EL (cell line): Measurements from ENCODE around the gene AHCYL2.
"Not testable (repeated sequence)": the region's sequence is repeated elsewhere in the genome, so short reads cannot be mapped to it uniquely, and the experiment has no call there.

ENCODE experiments used
- DNase-seq: peaks from one replicate; pipeline ENCODE4 v3.0.0-alpha.2; 2016

The AHCYL2 gene

DNA sequence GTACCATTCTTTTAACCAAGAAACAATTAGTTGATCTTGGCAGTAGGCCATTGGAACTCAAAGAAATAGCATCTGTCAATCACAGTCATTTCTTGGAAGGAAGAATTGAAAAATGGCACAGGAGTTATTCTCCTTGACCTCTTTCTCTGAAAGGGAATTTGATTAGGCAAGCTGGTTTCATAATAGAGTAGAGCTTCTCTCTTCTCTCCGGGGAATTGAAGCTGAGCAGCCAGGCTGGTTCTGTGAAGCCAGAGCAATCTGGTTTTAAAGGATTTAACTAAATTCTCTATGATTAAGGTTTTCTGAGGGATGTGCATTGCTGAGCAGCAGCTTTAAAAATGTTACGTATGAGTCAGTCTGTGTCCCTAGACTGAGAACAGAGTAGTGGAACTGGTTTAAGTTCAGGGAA lies 70.2 kb downstream of the AHCYL2 start:
- peak; percentile 3 for DNase-seq

DNA sequence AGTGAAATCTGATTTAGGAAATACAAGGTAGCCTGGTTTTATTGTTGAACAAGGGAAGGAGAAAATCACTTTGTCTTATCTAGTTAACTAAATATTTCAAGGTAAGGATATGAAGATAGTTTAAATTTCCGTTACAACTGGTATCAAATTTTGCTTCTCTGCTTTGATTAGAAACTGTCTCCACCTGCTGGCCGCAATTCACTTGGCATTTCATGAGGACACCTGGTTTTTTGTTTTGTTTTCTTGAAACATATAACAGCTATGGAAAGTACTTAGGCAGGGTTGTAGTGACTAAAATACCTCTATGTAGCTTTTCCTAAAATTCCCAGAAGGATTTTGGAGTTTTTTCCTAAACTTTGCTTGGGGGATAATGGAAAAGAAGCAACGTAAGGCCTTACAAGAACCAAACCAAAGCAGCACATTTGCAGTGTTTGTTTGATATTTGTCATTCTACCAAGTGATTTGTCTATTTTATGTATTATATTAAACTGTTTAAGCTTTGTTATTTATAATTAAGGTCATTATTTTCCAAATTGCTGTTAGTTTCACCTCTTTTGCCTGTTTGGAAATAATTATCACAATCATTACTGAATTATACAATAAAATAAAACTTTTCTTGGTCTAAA lies 73.6 kb downstream of the AHCYL2 start:
- DNase-seq: peak; percentile 22

DNA sequence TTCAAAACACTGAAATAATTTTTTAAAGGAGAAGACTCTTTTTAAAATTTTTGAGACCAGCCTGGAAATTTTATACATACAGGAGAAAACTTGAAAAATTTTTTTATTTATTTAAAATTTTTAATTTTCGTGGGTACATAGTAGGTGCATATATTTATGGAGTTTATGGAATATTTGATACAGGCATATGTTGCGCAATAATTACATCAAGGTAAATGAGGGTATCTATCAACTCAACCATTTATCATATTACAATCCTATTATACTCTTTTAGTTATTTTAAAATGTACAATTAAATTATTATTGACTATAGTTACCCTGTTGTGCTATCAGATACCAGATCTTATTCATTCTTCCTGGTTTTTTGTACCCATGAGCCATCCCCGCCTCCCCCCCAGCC lies 75.1 kb downstream of the AHCYL2 start:
- DNase-seq: no peak

DNA sequence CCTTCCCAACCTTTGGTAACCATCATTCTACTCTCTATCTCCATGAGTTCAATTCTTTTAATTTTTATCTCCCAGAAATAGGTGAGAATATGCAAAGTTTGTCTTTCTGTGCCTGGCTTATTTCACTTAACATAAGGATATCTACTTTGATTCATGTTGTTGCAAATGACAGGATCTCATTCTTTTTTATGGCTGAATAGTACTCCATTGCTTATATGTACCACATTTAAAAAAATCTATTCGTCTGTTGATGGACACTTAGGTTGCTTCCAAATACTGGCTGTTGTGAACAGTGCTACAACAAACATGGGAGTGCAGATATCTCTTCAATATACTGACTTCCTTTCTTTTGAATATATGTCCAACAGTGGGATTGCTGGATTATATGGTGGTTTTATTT lies 75.5 kb downstream of the AHCYL2 start:
- not testable (repeated sequence) for DNase-seq

DNA sequence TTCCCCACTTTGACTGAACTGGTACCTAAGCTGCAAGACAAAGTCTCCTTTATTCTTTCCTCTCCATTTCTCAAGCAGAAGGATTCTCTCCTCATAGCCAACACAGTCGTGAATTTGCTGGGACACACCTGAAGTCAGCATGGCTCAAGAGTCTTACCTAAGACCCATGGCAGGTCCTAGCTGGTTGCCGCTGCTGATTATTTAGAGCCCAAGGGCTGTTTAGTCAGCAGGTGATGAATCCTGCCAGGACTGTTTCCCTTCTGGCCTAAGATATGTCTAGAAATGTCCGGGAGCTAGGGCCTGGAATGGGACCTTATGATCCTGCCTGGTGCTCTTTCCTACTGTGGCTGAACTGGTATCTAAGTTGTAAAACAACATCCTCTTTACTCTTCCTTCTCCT lies 82.8 kb downstream of the AHCYL2 start:
- no peak for DNase-seq

DNA sequence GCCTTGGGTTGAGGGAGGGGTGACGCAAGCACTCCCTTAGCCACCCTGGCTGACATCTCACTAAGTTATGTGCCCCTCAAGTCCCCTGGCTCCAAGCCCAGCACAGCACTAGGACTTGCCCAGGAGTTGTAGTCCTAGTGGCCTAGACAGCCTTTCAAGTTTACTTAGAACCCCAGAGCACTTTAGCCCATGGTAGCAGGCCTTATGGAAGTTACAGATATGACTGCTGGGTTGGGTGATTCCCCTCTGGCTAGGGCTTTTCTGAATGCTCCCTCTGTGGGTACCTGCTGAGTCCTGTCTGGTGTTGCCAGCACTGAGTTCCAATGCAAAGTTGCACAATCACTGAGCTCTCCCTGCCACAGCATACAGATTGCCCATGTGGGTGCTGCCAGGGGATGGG lies 83.2 kb downstream of the AHCYL2 start:
- peak; percentile 59 for DNase-seq

DNA sequence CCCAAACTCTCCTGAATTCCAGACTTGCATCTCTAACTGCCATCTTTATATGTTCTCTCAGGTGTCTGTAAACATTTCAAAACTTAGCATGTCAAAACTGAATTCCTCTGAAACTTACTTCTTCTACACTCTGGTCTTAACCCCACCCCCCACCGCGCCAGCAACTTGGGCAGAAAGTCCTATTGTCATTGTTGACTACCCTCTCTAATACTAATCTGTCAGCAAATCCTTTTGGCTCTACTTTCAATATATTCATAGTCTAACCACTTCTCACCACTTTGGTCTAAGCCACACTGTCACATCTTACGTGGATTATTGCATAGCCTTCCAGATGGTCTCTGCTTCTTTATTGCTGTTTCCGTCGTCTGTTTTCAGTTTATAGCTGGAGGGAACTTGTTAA lies 86.6 kb downstream of the AHCYL2 start:
- no peak for DNase-seq

DNA sequence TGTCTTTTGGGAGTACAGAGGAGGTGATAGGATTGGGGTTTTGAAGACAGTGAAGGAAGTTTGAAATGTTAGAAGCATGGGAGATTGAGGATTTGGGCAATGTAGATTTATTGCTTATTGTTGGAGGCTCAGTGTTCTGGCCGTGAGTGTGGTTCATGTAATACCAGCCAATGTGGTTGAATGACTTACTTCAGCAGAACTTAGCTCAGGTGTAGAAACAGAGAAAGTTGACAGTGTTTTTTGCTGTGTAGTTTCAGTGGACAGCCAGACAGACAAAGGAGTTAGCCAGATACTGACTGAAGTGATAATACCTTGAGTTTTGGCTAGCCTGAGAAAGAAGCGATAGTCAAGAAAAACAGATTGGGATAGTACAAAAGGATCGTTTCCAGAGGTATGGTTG lies 88.5 kb downstream of the AHCYL2 start:
- no peak for DNase-seq

DNA sequence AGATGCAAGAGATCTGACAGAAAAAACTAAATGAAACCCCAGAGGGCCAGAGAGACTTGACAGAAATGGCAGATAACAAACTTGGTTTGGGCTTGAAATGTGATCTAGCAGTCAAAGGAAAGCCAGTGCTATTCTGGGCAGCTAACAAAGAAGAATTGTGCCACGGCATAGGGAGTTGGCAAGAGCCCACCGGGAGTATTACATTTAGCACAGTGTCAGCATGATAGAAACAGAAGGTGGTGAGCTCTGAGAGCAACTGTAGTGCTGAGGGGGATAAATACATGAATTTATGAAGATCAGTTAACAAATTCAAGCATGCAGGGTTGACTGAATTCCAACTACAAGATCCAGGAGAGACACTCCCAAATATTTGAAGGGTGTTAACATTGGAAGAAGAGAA lies 91.1 kb downstream of the AHCYL2 start:
- DNase-seq: no peak

DNA sequence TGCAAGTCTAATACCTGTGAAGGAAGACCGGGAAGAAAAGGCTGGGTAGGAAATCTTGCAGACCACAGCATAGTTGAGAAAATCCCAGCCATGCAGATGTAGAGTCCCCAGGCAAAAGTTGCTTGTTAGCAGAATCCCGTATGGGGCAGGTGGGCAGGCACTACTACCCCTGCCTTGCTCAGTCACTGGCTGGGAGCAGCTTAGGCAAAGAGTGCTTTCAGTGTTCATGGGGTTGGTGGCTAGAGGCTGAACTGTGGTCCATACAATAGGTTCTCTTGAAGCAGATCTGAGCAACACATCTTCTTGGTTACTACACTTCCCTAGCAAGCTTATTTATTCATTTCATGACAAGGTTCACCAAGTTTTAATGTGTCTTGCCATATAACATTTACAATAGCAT lies 92.6 kb downstream of the AHCYL2 start:
- no peak for DNase-seq

DNA sequence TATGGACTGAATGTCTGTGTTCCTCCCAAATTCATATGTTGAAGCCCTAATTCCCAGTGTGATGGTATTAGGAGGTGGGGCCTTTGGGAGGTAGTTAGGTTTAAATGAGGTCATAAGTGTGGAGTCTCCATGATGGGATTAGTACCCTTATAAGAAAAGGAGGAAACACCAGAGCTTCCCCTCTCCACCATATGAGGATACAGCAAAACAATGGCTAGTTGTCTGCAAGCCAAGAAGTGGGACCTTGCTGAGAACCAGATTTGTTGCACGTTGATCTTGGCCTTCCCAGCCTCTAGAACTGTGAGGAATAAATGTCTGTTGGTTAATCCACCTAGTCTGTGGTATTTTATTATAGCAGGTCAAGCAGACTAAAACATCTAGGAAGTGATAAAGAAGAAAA lies 102.2 kb downstream of the AHCYL2 start:
- DNase-seq: no peak

DNA sequence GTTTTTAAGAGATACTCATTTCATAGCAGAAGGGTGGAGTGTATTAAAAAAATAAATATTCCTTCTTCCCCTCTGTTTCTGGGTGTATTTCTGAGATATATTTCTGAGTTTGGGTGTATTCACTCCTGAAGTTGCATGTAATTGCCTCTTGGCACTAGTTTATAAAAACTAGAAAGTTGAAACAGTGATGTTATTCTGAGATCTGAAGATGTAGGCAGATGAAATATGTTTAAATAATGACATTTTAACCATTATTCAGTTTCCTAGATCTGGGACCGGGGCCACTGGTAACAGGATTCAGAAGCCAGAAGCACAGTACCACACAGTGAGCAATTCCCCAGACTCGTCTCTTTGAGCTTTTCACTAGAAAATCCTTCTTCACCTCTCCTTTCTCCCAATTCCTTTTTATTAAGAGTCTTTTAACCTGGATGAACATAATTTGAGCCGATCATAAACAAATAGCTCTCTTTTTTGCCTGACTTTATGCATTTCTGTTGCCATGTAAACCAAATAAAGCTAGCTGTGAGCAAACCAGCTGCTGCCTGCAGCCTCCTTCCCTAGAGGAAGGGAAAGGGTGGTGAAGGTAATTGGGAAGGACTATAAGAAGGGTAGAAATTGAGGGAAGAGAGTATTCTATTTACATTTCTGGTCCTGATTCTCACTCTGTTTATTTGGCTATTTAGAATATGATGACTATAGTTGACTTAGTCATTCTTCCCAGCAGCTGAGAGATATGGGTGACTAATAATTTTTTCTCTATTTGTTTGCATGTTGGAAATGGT lies 107.6 kb downstream of the AHCYL2 start:
- peak; percentile 62 for DNase-seq

DNA sequence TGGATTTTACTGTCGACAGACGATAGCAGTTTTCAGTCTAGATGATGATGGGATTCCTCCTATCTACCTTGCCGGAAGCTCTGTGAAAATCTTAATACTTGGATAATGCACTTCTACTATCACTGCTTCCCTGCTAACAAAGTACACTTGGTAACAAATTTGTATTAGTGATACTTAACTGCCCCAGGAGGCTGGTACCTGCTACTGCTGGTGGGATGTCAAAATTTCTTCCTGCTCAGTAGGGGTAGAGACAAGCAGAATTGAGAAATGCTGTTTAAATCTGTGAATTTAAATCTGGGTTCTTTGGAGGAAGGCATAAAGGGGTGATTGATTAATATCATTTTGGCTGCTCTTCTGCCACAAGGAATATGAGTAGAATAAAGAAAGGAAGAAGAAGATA lies 109.6 kb downstream of the AHCYL2 start:
- DNase-seq: no peak

DNA sequence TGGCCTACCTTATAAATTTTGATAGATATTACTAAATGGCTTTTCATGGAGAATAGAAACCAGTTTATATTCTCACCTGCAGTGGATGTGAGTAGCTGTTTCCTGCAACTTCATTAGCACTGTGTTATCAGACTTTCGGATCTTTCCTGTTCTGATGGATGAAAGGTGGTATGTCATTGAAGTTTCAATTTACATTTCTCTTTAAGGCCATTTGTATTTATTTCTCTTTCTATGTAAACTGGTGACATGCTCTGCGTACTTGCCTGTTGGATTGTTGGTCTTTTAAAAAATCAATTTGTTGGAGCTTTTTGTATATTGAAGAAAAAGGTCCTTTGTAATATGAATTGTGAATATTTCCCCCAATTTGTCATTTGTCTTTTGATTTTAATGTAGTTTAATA lies 113.6 kb downstream of the AHCYL2 start:
- DNase-seq: no peak

DNA sequence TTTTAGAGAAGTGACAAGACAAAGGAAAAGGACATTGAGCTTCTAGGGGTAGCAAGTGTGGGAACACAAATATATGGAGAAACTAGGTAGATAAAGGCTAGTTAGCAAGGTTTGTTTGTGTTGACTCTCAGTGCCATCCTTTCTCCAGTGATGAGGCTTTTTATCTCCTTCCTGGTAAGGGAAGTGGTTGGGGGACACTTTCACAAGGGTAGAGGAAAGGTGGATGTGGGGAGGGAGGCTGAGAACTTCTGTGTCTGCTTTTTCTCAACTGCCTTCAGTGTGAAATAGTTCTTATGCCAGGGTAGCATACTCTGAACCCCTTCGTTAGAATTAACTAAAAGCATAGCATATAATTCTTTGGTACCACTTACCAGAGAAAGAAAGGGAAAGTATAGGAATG lies 116.4 kb downstream of the AHCYL2 start:
- no peak for DNase-seq

DNA sequence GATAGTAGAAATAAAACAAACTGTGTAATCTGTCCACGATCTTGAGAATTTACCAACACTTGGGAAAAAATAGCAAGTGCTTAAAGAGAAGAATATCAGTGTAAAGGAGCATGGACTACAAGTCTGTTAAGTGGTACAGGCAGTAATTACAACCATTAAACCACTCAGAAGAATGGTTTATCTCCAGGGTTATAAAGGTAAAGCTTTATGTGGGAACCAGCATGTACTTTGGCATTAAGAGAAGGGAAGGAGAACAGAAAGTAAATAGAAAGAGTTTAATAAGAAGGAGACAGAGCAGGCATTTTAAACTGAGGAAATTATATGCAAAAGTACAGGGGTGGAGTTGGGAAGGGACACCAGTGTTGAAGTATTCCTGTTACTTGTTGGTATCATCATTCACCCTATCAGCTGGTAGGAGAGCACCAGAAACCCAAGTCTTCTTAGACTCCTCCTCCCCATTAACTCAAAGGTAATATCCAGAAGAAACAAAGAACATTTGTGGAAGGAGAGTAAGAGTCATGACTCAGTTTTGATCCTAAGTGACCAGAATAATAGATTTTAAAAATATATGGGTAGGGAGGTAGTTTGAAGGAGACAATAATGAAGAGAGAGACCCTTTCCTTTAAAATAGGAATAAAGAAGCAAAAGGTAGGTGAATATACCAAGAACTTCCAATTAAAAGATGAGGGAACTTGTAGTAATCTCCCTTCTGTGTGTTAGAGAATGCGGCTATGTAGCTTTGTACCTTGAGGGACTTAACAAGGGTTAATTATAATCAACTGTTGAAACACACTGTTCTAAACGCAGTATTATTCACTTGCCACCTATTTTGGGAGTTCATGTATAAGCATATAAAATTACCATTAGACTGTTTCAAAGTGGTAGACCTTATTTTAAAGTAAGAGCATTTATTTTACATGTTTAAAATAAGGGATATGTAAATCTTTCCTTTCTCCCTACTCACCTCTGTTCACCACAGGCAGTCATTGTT lies 117.3 kb downstream of the AHCYL2 start:
- no peak for DNase-seq

DNA sequence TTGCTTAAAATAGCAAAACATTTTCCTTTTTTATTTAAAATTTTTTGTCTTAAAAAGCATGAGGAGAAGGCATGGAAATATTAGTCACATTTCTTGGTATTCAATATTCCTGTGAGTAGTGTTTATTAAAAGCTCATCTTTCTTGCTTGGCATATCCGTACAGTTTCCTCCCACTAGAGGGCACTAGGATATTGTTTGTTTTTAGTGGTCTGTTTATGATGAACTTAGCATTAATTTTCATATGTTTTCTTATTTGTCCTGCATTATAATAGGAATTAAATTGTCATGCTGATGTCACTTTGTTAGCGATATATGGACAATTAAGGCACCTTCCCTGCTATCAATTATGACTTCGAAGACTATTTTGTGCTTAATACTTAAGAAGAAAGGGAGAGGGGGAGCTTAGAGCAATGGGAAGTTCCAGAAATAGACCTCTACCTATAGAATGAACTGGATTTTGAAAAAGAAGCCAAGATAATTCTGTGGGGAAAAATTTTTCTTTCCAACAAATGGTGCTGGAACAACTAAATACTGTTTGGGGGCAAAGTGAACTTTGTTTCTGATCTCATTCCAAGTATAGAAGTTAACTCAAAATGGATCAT lies 118.4 kb downstream of the AHCYL2 start:
- DNase-seq: peak; percentile 52

DNA sequence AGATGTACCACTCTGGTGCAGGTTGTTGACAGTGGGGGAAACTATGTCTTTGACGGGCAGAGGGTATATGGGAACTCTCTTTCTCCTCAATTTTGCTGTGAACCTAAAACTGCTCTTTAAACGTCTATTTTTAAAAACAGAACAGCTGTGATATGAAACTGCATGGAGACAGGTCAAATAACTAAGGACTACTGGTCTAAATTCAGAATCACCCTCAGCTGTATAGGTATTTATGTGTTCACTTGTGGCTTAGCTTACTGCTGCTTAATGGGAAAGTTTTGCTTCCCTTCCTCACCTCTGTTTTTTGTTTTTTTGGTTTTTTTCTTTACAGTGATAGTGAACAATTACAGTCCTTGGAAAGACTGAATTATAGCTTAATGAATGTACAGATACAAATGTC lies 122.5 kb downstream of the AHCYL2 start:
- DNase-seq: no peak

DNA sequence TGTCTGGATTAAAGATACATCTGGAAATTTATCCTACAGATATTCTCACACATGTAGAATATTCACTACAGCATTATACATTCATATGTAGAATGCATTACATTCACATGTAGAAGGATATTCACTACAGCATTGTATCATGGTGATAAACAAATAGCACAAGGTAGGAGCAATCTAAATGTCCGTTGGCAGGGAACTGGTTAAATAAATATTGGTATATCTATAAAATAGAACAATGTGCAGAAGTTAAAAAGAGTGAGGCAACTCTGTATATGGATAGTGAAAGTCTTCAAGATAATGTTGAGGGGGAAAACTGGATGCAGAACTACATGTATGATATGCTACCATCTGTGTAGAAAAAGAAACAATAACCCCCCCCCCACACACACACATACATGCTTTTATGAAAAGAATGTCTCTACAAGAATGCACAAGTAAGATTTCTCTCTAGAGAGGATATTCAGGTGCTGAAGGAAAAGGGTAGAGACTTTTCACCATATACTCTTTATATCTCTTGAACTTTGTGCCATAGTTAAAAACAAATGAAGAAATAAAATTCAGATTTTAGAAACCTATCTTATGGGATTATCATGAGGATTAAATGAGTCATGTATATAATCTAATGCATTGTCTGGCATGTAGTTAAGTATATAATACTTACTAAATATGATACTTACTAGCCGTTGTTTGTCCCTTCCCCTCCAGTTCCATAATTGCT lies 123.4 kb downstream of the AHCYL2 start:
- no peak for DNase-seq

DNA sequence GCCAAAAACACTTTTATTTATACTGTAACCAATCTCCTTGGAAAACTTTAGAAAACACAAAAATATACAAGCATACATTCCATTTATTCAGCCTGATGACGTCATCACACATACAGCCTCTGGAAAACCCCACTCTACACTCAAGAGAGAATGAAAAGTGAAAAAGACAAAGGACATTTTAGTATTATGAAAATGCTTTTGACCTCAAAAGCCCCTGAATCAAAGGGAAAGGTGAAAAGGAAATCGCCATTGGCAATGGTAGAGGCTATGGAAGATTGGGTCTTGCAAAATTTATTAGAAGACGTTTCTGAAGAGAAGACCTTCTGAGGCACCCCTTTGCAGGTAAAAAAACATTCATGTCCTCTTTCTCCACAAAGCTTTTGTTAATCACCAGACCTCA lies 126.5 kb downstream of the AHCYL2 start:
- DNase-seq: peak; percentile 28

DNA sequence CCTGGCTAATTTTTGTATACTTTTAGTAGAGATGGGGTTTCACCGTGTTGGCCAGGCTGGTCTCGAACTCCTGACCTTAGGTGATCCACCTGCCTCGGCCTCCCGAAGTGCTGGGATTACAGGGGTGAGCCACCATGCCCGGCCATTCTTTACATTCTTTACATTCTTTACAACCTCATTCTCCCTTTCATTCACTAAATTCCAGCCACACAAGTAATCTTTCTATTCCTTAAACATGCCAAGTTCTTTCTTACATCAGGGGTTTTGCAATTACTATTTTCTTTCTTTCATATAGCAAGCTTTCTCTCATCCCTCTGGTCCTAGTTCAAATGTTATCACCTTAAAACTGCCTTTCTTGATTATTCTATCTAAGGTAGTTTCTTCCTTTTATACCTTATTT lies 128.3 kb downstream of the AHCYL2 start:
- peak; percentile 46 for DNase-seq

DNA sequence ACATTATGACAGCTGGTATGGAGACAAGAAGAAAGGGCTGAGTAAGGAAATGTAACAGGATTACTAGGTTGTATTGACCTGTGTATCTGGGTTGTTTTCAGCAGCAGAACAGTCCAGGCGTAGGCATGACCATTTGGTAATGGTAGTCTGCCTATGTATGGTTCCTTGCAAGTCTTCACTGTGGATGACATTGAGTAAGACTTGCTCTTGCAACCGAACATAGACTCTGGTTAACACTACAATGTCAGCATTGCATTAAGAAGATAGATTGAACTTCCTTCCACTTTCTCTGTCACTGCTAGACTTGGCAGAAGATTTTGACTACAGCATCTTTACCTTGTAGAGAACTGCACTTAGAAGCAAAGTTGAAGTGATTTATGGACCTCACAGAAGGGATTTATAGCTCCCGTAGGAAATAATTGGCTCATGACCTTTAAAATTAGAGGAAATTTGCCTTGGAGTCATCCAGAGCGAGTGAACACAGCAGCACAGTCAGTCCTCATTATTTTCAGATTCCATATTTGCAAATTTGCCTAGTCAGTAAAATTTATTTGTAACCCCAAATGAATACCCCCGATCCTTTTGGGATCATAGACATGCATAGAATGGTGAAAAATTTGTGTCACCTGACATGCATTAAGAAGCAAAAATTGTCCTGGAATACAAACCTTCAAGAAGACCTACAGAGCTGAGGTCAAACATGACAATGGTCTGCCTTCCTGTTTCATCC lies 129.8 kb downstream of the AHCYL2 start:
- DNase-seq: no peak
